Breast epithelium (tissue), 3 donors: ENCODE results near the gene PLD1.

Source experiments
- POLR2AphosphoS5 ChIP-seq, 3 donors: sonication (generic); formaldehyde crosslinking; IDR thresholded peaks; one replicate each; pipeline ENCODE4 v1.6.1; 2017; ENCODE audit warnings: antibody characterized with exemption in 3 of 3
- TF ChIP-seq, protein P1 (sequence below), 3 donors: fragments of 450-650 bp; IDR thresholded peaks; one replicate each; pipeline ENCODE4 v1.5.1; 2016 to 2017; ENCODE audit warnings: antibody characterized with exemption in 3 of 3, mild to moderate bottlenecking in 3 of 3, moderate library complexity in 3 of 3

DNA sequence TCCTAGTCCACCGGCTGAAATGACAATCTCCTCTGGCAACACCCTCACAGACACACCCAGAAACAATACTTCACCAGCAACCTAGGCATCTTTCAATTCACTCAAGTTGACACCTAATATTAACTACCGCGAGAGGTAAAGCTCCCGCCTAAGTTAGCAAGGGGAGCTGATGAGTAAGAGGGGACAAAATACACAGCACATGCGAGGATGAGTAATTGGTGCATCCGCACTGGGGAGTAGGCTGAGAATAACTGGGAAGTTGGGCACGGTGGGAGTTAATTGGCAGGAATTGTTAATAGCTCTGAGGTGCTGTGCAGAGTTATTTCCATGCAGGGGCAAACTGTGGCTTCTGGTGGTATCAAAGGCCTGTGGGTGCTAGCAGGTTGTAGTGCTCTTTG lies 14.5 kb upstream of the PLD1 start:
- TF ChIP-seq, protein P1, sequence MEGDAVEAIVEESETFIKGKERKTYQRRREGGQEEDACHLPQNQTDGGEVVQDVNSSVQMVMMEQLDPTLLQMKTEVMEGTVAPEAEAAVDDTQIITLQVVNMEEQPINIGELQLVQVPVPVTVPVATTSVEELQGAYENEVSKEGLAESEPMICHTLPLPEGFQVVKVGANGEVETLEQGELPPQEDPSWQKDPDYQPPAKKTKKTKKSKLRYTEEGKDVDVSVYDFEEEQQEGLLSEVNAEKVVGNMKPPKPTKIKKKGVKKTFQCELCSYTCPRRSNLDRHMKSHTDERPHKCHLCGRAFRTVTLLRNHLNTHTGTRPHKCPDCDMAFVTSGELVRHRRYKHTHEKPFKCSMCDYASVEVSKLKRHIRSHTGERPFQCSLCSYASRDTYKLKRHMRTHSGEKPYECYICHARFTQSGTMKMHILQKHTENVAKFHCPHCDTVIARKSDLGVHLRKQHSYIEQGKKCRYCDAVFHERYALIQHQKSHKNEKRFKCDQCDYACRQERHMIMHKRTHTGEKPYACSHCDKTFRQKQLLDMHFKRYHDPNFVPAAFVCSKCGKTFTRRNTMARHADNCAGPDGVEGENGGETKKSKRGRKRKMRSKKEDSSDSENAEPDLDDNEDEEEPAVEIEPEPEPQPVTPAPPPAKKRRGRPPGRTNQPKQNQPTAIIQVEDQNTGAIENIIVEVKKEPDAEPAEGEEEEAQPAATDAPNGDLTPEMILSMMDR (IDR thresholded peaks at IDR 0.05) = no peak
- TF ChIP-seq POLR2AphosphoS5 (IDR thresholded peaks at IDR 0.05) = no peak
